ENCODE results near the gene MVP. TPM values are rescaled to one million over a fixed set of nuclear protein-coding genes. Genes with fewer than 3 reads are reported as not detected.

Gene MVP
- total RNA-seq, 2 experiments from 2014 or later, result 30.7 to 30.8 TPM

DNA sequence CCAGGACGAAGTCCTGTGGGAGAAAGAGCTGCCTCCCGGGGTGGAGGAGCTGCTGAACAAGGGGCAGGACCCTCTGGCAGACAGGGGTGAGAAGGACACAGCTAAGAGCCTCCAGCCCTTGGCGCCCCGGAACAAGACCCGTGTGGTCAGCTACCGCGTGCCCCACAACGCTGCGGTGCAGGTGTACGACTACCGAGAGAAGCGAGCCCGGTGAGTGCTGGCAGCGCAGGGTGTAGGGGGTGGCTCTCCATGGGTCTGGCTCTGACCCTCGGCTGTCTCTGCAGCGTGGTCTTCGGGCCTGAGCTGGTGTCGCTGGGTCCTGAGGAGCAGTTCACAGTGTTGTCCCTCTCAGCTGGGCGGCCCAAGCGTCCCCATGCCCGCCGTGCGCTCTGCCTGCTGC, 21.4 kb downstream of the MVP start:
- Mint-ChIP-seq H3K36me3 (no peaks in the 10 kb centered on the region), H3K27me3 (no peaks in the 10 kb centered on the region), H3K27ac (no peak overlapping the region), H3K9me3 (no peaks in the 10 kb centered on the region), H3K4me3 (no peak overlapping the region), H3K4me1 (no peaks in the 10 kb centered on the region)
- no peak for DNase-seq

DNA sequence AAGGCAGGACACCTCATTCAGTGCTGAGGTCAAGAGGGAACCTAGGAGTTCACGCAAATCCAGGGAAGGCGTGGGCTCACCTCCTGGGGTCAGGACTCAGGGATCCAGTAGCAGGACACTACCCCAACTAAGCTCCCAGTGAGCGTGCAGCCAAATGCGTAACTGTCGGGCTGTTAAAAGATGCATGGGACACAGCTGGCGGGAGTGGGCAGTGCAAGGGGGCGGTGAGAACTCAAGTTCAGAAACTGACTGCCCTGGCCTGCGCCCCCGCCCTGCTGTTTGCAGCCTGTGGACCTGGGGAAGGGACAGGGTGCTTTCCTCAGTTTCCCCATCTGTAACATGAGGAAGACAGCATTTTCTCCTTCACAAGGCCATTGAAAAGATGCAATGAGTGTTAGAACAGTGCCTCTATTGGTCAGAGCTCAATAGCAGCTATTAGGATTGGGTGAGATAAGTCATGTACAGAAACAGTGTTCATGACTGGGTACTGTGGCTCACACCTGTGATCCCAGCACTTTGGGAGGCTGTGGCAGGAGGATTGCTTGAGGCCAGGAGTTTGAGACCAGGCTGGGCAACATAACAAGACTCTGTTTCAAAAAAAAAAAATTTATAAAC, 22.6 kb downstream of the MVP start:
- no peak for DNase-seq
- H3K4me1 Mint-ChIP-seq, result no peaks in the 10 kb centered on the region
- no peak overlapping the region for H3K27ac Mint-ChIP-seq
- no peaks in the 10 kb centered on the region for H3K27me3 Mint-ChIP-seq
- no peak overlapping the region for H3K4me3 Mint-ChIP-seq
- H3K9me3 Mint-ChIP-seq, result no peaks in the 10 kb centered on the region
- H3K36me3 Mint-ChIP-seq, result peaks cover 4% of the 10 kb centered on the region

DNA sequence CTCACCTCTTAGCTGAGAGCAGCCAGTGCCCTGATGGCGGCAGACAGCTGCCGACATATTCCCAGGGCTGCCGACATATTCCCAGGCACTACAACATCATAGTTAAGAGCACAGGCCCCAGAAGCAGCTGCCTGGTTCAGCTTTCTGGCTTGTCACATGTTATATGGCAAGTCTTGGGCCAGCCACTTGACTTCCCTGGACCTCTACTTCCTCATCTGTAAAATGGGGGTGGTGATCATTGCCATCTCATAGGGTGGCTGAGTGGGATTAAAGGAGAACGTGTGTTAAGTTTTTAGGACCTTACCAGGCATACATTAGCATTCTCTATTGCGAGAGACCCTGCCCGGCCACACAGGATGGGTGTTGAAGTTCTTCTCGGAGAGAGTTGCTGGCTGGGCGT, 23.7 kb downstream of the MVP start:
- Mint-ChIP-seq H3K27me3 (no peaks in the 10 kb centered on the region), H3K9me3 (no peaks in the 10 kb centered on the region), H3K4me1 (peaks cover 4% of the 10 kb centered on the region), H3K4me3 (no peak overlapping the region), H3K27ac (no peak overlapping the region), H3K36me3 (peaks cover 4% of the 10 kb centered on the region)
- no peak for DNase-seq

DNA sequence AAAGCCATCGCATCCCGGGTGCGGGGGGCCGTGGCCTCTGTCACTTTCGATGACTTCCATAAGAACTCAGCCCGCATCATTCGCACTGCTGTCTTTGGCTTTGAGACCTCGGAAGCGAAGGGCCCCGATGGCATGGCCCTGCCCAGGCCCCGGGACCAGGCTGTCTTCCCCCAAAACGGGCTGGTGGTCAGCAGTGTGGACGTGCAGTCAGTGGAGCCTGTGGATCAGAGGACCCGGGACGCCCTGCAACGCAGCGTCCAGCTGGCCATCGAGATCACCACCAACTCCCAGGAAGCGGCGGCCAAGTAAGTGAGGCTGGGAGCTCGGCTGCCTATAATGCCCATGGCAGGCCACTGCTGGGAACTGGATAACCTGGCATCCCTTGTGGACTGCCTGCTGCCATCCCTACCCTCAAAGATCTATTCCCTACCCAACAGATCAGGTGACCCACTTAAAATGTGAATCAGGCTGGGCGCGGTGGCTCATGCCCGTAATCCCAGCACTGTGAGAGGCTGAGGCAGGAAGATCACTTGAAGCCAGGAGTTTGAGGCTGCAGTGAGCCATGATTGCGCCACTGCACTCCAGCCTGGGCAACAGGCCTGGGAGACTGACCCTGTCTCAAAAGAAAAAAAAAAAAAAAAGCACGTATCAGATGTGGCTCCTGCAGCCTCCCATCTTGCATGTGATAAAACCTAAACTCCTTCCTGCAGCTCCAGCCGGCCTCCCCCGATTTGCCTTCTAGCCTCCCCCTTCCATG, 24.5 kb downstream of the MVP start:
- Mint-ChIP-seq H3K9me3 (no peaks in the 10 kb centered on the region), H3K27ac (no peak overlapping the region), H3K27me3 (no peaks in the 10 kb centered on the region), H3K4me3 (no peak overlapping the region), H3K4me1 (peaks cover 4% of the 10 kb centered on the region), H3K36me3 (peaks cover 4% of the 10 kb centered on the region)
- no peak for DNase-seq

DNA sequence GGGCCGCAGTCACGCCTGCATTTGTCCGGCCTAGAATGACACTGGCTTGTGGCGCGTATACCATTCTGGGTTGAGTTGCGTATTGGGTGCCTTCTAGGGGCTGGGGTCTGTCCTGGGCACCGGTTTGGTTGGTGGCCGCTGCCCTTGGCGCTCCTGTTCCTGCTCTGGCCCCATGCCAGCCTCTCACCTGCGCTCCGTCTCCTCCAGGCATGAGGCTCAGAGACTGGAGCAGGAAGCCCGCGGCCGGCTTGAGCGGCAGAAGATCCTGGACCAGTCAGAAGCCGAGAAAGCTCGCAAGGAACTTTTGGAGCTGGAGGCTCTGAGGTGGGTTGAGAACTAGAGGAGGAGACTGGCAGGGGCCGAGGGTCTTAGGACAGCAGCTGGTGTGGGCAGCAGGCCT, 25.4 kb downstream of the MVP start:
- no peak for DNase-seq
- Mint-ChIP-seq H3K27ac (peak overlapping the region; percentile 20), H3K36me3 (peaks cover 4% of the 10 kb centered on the region), H3K27me3 (no peaks in the 10 kb centered on the region), H3K4me3 (no peak overlapping the region), H3K9me3 (no peaks in the 10 kb centered on the region), H3K4me1 (peaks cover 4% of the 10 kb centered on the region)

DNA sequence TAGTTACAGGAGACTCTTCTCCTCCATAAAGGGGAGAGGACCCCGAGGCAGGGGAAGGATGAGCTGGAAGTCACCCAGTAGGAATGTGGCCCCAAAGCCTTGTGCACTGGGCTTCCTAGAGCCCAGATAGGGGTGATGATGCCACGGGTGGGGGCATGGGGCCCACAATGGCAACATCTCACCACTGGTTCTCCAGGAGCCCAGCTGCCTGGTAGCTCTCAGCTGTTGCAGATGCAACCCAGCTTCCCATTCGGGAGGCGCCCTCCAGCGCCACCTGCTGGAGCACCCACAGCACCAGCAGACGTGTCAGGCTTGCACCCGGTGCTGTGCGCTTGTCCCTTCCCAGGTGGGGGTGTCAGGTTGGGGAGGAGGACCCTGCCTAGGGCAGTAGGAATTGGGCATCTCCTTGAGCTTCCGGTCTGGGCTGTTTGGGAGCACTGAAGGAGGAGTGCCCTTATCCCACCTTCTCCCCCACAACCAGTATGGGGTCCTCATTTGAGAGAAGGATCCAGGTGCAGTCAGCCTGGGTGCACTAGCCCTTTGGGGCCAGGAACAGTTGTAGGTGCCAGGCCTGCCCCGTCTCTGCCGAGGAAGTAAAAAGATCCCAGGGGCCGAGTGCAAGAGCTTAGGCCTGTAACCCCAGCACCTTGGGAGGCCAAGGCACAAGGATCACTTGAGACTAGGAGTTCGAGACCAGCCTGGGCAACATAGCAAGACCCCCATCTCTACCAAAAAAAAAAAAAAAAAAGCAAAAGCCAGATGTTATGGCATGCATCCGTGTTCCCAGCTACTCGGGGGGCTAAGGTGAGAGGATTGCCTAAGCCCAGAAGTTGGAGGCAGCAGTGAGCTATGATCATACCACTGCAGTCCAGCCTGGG, 28.4 kb downstream of the MVP start:
- no peak overlapping the region for H3K4me3 Mint-ChIP-seq
- no peaks in the 10 kb centered on the region for H3K27me3 Mint-ChIP-seq
- H3K27ac Mint-ChIP-seq, result no peak overlapping the region
- peak; percentile 81 for DNase-seq
- peaks cover 4% of the 10 kb centered on the region for H3K36me3 Mint-ChIP-seq
- H3K9me3 Mint-ChIP-seq, result no peaks in the 10 kb centered on the region
- H3K4me1 Mint-ChIP-seq, result peaks cover 4% of the 10 kb centered on the region

DNA sequence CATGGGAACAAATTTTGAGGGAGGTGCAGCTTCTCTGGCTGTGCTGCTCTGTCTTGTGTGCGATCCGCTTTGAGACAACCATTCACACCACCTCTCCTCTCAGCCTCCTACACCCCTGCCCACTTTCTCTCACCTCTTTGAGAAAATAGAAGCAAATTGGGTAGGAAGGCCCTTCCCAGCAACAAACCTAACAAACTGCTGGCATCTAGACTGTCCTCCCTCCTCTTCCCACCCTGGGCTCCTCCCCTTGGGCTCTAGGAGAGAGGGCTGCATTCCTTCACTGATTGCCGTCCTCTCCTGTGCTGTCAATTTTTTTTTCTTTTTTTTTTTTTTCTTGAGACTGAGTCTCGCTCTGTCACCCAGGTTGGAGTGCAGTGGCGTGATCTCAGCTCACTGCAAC, 29.2 kb downstream of the MVP start:
- no peak overlapping the region for H3K4me3 Mint-ChIP-seq
- H3K27ac Mint-ChIP-seq, result no peak overlapping the region
- no peaks in the 10 kb centered on the region for H3K27me3 Mint-ChIP-seq
- H3K4me1 Mint-ChIP-seq, result peaks cover 4% of the 10 kb centered on the region
- peaks cover 4% of the 10 kb centered on the region for H3K36me3 Mint-ChIP-seq
- no peaks in the 10 kb centered on the region for H3K9me3 Mint-ChIP-seq
- DNase-seq, result no peak

DNA sequence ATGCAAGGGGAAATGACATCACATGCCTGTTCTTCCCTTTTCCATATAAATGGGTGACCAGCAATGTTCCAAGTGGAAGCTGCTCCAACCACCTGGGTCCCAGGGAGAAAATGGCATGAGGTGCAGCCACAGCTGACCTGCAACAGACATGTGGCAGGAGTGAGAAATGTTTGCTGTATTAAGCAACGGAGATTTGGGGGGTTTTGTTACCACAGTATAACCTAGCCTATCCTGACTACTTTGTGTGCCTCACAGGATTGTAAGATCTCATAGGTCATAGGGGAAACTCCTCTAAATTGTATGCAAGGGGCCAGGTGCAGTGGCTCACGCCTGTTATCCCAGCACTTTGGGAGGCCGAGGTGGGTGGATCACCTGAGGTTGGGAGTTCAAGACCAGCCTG, 30.7 kb downstream of the MVP start:
- H3K9me3 Mint-ChIP-seq, result no peaks in the 10 kb centered on the region
- H3K36me3 Mint-ChIP-seq, result peaks cover 4% of the 10 kb centered on the region
- H3K27ac Mint-ChIP-seq, result no peak overlapping the region
- no peak for DNase-seq
- no peaks in the 10 kb centered on the region for H3K27me3 Mint-ChIP-seq
- no peak overlapping the region for H3K4me3 Mint-ChIP-seq
- peaks cover 4% of the 10 kb centered on the region for H3K4me1 Mint-ChIP-seq

DNA sequence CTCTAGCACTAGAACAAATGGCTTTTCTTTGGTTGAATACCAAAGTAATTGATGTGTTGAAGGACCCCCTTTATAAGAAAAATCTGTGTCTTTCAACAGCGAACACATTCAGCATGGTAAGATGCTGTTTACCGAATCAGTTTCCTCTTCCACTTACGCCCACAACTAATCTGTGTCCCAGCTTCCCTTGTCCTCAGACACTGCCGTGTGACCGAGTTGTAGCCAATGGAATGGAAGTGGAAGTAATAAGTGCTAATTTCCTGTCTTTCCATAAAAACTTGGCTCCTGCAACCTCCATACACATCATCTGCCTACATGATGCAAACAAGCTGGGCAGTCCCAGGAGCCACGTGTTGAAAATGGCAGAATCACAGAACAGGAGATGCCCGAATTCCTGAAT, 32.4 kb downstream of the MVP start:
- Mint-ChIP-seq H3K27ac (no peak overlapping the region), H3K4me3 (no peak overlapping the region), H3K9me3 (no peaks in the 10 kb centered on the region), H3K36me3 (no peaks in the 10 kb centered on the region), H3K27me3 (no peaks in the 10 kb centered on the region), H3K4me1 (peaks cover 6% of the 10 kb centered on the region)
- no peak for DNase-seq

DNA sequence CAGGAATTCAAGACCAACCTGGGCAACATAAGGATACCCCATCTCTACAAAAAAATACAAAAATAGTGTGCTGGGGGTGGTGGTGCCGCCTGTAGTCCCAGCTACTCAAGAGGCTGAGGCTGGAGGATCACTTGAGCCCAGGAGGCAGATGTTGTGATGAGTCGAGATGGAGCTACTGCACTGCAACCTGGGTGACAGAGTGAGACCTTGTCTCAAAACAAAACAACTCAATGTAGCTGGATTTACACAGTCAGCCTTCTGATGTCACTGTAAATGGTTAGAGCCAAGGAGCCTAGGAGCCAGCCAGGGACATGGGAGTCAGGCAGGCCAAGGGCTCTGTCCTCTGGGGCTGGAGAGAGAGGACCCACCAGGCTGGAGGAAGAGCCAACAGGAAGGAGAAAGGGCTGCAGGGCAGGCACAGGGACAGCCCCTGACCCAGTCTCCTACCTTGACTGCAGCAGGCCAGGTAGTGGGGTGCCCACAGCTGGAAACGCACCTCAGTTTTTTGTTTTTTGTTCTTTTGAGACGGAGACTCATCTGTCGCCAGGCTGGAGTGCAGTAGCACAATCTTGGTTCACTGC, 34.3 kb downstream of the MVP start:
- Mint-ChIP-seq H3K27me3 (no peaks in the 10 kb centered on the region), H3K36me3 (peaks cover 4% of the 10 kb centered on the region), H3K4me3 (no peak overlapping the region), H3K4me1 (peaks cover 4% of the 10 kb centered on the region), H3K9me3 (no peaks in the 10 kb centered on the region), H3K27ac (no peak overlapping the region)
- no peak for DNase-seq

DNA sequence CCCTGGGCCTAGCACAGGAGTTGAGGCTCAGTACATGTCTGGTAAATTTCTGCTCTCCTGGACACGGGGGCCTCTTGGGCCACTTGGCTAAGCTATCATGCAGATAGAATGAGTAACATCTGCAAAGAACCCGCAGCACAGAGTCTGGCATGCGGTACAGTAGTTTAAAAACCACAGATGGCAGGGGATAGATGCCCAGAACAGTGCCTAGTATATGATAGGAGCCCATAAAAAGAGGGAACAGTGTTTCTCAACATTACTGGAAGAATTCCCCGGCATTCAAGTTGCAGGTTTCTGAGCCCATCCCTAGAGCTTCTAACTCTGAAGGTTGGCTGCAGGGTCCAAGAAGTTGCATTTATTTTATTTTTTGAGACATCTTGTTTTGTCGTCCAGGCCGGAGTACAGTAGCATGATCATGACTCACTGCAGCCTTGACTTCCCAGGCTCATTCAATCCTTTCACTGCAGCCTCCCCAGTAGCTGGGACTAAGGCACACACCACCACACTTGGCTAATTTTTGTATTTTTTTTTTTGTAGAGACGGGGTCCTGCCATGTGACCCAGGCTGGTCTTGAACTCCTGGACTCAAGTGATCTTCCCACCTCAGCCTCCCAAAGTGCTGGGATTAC, 37.0 kb downstream of the MVP start:
- no peak for DNase-seq
- H3K27me3 Mint-ChIP-seq, result no peaks in the 10 kb centered on the region
- peaks cover 16% of the 10 kb centered on the region for H3K36me3 Mint-ChIP-seq
- H3K27ac Mint-ChIP-seq, result no peak overlapping the region
- H3K4me1 Mint-ChIP-seq, result peaks cover 16% of the 10 kb centered on the region
- no peaks in the 10 kb centered on the region for H3K9me3 Mint-ChIP-seq
- H3K4me3 Mint-ChIP-seq, result no peak overlapping the region

DNA sequence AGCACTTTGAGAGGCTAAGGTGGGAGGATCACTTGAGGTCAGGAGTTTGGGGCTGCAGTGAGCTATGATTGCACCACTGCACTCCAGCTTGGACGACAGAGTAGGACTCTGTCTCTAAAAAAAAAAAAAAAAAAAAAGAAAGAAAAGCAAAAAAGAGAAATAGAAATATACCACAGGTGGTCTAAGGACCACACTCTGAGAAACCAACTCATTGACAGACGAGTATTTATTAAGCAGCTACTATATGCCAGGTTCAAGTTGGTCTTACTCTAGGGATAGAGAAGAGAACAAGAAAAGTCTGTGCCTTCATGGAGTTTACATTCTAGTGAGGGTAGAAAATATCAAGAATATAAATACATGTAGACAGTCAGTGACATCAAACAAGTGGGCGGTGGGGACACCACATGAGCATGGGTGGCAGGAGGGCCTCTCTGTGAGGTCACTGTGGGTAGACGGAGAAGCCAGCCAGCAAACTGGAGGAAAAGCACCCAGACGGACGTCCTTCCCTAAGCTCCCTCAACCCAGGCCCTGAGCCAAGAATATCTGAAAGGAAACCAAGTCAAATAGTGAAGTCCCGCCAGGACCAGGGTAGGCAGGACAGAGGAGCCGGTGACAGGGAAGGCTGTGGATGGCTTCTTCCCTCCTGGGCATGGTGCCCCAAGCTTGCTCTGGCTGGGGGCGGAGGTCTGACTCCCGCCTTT, 38.0 kb downstream of the MVP start:
- Mint-ChIP-seq H3K4me3 (no peak overlapping the region), H3K36me3 (peaks cover 16% of the 10 kb centered on the region), H3K27ac (no peak overlapping the region), H3K27me3 (no peaks in the 10 kb centered on the region), H3K9me3 (no peaks in the 10 kb centered on the region), H3K4me1 (peaks cover 16% of the 10 kb centered on the region)
- no peak for DNase-seq

DNA sequence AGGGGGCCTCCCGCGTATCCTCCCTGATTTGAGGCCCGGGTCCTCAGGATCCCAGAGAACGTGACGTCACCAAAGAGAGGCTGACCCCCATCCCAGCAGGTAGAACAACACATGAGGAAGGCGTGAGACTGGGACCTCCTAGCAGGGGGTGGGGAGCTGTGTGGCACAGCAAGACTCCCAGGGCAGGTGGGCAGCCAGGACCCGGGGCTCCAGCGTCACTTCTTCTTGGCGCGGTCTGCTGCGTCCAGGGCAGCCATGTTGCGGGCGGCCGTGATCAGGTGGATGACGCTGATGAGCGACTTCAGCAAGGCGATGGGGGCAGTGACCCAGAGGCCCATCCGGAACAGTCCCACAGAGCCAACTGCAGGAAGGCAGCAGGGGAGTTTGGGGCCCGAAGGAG, 38.7 kb downstream of the MVP start:
- H3K27me3 Mint-ChIP-seq, result no peaks in the 10 kb centered on the region
- no peak overlapping the region for H3K27ac Mint-ChIP-seq
- no peaks in the 10 kb centered on the region for H3K9me3 Mint-ChIP-seq
- no peak for DNase-seq
- H3K36me3 Mint-ChIP-seq, result peaks cover 16% of the 10 kb centered on the region
- H3K4me1 Mint-ChIP-seq, result peaks cover 17% of the 10 kb centered on the region
- H3K4me3 Mint-ChIP-seq, result no peak overlapping the region

DNA sequence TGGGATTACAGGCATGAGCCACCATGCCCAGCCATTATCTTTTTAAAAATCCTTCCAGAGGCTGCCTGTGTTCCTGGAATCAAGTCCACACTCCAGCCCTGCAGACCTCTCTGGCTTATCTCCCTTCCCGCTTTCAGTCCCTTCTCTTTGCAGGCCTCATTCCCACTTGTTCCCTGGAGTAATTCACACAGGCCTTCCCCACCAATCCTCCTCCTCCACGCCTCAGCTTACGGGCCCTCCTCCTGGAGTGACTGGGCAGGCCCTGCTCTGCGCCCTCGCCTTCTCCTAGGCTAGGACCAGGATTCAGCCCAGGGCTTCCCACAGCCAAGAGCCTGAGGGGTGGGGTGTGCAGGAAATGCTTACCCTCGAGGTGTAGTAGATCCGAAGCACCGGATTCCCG, 40.0 kb downstream of the MVP start:
- Mint-ChIP-seq H3K9me3 (no peaks in the 10 kb centered on the region), H3K4me3 (no peak overlapping the region), H3K27me3 (no peaks in the 10 kb centered on the region), H3K27ac (peak overlapping the region; percentile 22), H3K36me3 (peaks cover 16% of the 10 kb centered on the region), H3K4me1 (peaks cover 17% of the 10 kb centered on the region)
- DNase-seq, result no peak

Measured in activated naive CD8-positive, alpha-beta T cell treated with anti-CD3 and anti-CD28 coated beads for 36 hours (primary cell).